HG03095 (cell line): ENCODE results near the gene IQSEC3.
A peak's percentile ranks its signal among the peaks of the same experiment; 100 is the strongest.

Experiments
- ATAC-seq: cut with Tn5 transposase; IDR thresholded peaks from one replicate; pipeline ENCODE4 v1.9.1; 2021; ENCODE audit warnings: moderate library complexity; ENCODE audit not compliant: unreplicated experiment

The IQSEC3 gene

GRCh38 chr12:78981-79380 is 12.4 kb downstream of the IQSEC3 start:
- no peak for ATAC-seq

DNA sequence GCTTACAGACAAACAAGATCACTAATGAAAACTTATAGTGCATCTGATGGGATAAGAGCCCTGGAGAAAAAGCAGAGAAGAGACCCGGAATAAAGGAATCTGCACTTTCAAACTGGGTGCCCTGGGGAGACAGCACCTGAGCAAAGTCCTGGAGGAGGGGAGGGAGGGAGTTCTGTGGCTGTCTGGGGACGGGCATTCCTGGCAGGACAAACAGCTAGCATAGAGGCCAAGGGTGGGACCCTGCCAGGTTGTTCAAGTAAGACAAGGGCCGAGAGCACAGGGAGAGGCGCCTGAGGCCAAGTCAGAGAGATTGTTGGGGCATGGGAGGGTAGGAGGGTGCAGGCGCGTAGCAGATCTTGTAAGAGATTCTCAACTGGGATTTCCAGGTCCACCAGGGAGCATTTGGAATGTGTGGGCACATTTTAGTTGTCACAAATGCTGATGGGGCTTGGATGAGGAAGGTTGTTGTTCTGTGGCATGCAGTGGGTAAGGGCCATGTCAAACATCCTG is 14.2 kb downstream of the IQSEC3 start:
- no peak for ATAC-seq

- ATAC-seq: no peak
Observed at GRCh38 chr12:82740-83139, 16.2 kb downstream of the IQSEC3 start.

DNA sequence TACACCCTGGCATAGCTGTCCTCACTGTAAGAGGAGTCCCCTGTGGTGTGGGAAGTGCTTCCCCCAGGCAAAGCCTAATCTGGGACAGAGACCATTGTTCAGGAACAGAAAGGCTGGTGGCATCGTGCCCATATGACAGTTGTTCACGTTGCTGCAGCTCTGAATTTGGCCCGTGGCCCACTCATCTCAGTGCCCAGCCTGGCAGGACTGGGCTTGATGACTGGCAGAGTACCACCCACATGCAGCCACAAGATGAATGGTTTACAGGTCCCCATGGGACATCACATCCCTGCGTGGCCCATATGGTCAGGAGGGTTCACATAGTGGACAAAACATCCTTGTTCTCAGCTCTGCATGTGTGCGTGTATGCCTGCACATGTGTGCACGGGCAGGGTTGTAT is 17.5 kb downstream of the IQSEC3 start:
- ATAC-seq: no peak

GRCh38 chr12:85191-85666 is 18.7 kb downstream of the IQSEC3 start:
- no peak for ATAC-seq

DNA sequence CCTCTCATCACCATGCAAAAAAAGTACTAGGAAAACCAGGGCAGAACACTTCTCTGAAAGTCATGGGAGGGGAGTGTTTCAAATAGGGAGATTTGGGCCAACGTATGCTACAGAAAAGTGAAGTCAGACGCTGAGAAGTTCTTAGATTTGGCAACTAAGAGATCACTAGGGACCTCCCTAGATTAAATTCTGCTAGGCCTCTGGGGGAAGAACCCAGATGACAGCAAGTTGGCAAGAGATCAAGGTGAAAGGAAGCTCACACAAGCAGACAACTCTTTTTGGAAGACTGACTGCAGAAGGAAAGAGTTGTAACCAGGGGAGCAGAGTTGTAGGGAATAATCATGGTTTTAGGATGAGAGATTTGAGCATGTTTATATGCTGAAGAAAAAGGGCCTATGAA is 20.7 kb downstream of the IQSEC3 start:
- no peak for ATAC-seq

DNA sequence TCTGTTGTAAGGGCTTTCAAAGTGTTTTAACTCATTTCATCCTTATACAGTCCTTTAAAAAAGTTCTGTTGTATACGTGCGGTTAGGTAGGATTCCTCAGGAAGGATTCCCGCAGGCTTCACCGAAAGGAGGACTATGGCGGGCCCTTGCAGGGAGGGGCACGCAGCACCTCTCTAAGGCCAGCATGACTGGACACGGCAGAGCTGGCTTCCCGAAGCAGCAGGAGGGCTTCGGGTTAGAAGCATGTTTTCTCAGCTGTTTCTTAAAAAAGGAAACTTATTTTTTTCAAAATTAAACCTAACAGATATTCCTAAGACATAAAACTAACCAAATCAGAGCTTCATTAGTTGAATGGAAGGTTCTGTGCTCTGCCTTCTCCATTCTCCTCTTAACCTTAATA is 21.3 kb downstream of the IQSEC3 start:
- no peak for ATAC-seq

DNA sequence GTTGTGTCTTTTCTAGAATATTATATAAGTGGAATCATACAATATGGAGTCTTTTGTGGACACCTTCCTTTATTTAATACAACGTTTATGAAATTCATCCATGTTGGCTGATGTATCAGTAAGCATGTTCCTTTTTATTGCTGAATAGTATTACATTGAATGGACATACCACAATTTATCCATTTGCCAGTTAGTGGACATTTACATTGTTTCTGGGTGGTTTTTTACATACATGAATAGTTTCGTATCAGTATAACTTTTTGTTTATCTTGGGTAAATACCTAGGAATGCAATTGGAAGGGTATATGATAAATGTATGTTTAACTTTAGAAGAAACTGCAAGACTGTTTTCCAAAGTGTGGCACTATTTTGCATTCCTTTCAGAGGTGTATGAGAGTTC is 23.1 kb downstream of the IQSEC3 start:
- no peak for ATAC-seq

DNA sequence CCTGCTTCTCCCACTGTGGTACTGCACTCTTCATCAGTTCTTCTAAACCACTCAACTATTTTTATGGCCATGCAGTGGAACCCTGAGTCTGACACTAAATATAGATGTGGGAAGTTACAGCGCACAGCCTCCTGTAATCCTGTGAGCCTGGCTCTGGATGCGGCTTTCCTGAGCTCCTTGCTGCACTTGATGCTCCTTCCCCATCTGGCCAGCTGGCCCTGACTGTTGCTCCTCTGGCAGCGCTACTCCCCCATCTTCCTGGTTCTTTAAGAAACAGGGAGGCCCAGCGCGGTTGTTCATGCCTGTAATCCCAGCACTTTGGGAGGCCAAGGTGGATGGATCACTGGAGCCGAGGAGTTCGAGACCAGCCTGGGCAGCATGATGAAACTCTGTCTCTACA is 24.6 kb downstream of the IQSEC3 start:
- ATAC-seq: no peak

GRCh38 chr12:93266-94005 is 26.9 kb downstream of the IQSEC3 start:
- no peak for ATAC-seq

DNA sequence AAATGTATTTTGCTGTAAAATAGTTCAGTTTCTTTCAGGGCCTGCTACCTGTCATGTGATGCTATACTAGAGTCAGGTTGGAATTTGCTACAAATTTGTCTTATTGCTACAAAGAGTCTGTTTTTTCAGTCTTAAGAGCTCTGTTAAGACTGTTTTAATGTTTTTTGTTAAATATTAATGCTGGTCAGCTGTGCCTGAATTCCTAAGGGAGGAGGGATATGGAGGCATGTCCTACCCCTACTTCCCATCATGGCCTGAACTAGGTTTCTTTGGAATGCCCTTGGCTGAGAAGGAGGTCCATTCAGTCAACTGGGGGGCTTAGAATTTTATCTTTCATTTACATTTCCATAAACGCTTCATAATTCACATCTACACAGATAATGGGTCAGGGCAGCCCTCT is 30.0 kb downstream of the IQSEC3 start:
- no peak for ATAC-seq

GRCh38 chr12:98924-99352 is 32.4 kb downstream of the IQSEC3 start:
- ATAC-seq: no peak

GRCh38 chr12:99605-100004 is 33.0 kb downstream of the IQSEC3 start:
- ATAC-seq: no peak

- no peak for ATAC-seq
Observed at GRCh38 chr12:101969-102878, 35.7 kb downstream of the IQSEC3 start.

DNA sequence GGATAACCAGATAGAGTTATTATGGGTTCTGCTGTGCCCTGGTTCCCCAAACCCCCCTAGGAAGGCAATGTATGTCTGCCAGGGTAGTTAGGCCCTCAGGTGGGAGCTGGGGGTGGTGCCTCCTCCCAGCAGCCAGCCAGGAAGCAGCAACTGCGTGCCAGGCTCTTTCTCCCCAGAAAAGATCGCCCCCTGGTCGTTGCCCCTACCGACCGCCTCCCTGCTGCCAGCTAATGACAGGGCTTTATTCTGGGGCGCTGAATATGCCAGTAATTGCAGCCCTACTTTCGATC is 36.3 kb downstream of the IQSEC3 start:
- ATAC-seq: no peak

- ATAC-seq: no peak
Observed at GRCh38 chr12:103169-103981, 36.8 kb downstream of the IQSEC3 start.

- no peak for ATAC-seq
Observed at GRCh38 chr12:104551-105081, 38.0 kb downstream of the IQSEC3 start.

DNA sequence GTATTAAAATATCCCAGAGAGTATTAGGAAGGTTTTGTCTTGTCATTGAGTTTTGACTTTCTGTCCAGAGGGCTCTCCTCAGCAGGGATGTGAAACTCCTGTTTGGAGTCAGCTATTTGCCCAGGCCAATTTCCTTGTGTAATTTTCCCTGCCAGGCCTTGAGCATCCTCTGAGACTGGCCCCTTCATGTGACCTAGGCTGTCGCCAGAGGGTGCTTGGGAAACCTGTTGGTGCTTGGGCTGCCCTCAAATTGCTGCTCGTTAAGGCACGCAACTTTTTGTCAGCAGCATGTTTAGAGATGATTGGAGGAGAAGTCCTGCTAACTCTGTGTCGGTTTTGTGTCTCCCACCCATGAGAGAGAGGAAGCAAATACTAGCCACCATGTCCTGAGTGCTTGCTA is 39.1 kb downstream of the IQSEC3 start:
- ATAC-seq: no peak

DNA sequence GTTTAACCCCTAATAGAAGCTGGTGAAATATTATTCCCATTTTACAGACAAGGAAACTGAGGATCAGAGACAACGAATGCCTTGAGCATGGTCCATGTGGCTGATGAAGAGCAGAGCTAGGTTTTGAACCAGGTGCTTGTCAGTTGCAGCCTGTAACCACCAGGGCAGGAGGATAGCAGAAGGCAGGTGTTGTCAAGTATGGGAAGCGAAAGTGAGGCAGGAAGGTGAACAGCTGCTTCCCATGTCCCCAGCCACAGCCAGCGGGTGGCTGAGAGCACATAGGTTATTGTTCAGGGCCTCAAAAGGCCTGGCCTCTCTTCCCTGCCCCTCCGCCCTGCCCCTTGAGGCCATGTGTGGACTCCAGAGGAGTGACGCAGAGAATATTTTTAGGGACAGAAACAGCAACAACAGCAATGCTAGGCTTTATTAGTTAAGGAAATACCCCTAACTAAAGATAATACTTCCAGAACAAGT is 39.6 kb downstream of the IQSEC3 start:
- peak; percentile 85 for ATAC-seq

GRCh38 chr12:108594-108993 is 42.0 kb downstream of the IQSEC3 start:
- no peak for ATAC-seq

- ATAC-seq: no peak
Observed at GRCh38 chr12:109446-109845, 42.9 kb downstream of the IQSEC3 start.
